Left kidney (tissue), 2 donors: ENCODE measurements around the gene PHC3. TPM values are rescaled to one million over a fixed set of nuclear protein-coding genes. Genes with fewer than 3 reads are reported as not detected.

Experiments
- DNase-seq: peaks from one replicate; pipeline ENCODE4 v3.0.0-alpha.2; 2013
- polyA plus RNA-seq: library from polyadenylated mRNA; unstranded; fragments of 120-200 nt; gene quantifications from one replicate; pipeline ENCODE4 v1.2.1, GENCODE V29; 2013; ENCODE audit not compliant: insufficient read length

The PHC3 gene
- polyA plus RNA-seq, 1 donor = 35.6 TPM

GRCh38 chr3:170044271-170044670 is 137.3 kb downstream of the PHC3 start:
- DNase-seq = no peak

DNA sequence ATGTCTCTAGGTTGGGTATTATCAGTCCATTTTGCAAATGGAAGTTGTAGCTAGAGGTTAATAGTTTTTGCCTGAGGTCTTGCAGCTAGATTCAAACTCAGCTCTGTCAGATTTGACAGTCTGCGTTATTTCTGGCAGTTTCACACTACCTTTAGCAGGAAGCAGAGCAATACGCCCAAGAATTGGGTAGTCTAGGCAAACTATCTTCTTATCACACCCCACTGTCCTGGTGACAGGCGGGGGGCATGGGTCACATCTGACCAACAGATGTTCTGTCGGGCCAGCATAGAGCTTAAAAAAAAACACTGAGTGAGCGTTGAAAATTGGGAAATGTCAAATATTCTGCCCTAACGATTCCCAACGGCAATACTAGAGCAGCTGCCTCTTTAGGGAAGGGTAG is 138.0 kb downstream of the PHC3 start:
- DNase-seq = no peak

- DNase-seq = no peak
These were observed 141.1 kb downstream of the PHC3 start for GRCh38 chr3:170040418-170040817.

DNA sequence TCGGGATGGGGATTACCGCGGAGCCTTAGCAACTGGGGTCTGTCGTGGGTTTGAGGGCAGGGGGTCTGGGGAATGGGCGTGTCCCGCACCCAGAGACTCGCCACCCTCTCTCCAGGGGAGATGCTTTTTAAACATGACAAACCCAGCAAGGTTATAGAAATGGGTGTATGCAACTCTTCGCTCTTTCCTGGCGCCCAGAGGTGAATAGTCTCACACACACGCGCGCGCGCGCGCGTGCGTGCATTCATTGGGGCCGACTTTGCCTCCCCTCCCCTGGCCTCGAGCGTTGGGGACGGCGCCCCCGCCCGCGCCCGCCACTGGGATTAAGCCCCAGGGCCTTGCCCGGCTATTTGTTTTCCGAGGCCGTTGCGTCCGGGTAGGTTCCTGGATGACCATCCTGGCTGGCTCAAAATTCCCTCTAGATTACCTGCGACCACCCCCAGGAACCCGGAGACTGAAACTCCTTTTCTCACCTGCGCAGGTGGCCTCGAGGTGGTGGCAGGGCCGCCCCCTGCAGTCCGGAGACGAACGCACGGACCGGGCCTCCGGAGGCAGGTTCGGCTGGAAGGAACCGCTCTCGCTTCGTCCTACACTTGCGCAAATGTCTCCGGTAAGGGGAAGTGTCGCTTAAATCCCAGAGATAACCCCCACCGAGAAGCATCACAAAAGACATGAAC is 143.0 kb downstream of the PHC3 start:
- no peak for DNase-seq

Other genes starting within 250 kb of the PHC3 start
- gene SEC62, start 214.9 kb downstream of the PHC3 start, polyA plus RNA-seq = 199 TPM
- 26.2 TPM for gene GPR160, start 143.7 kb downstream of the PHC3 start, polyA plus RNA-seq
- gene PRKCI, start 40.7 kb upstream of the PHC3 start, polyA plus RNA-seq = 97.0 TPM
- 66.0 TPM for gene SKIL, start 176.0 kb upstream of the PHC3 start, polyA plus RNA-seq
- gene CLDN11, start 237.1 kb upstream of the PHC3 start, polyA plus RNA-seq = 192 TPM